Measurements from ENCODE around the gene MTHFD1L. TPM values are rescaled to one million over a fixed set of nuclear protein-coding genes. Genes with fewer than 3 reads are reported as not detected.

MTHFD1L gene
- total and polyA plus RNA-seq, 3 experiments from 2014 or later, result 5.8 to 108 (median 102) TPM

GRCh38 chr6:151137542-151137941 lies 272.0 kb downstream of the MTHFD1L start:
- no peak overlapping the region for H3K4me3 ChIP-seq (ENCODE audit: low read length)
- POLR2A ChIA-PET, result no interaction called here
- H3K9me3 ChIP-seq (ENCODE audit: low read length), result no peaks in the 10 kb centered on the region
- Mint-ChIP-seq H3K27ac (no peak overlapping the region), H3K9me3 (peaks cover 0 to 3% (median 0%) of the 10 kb centered on the region in 5 donors), H3K4me3 (no peak overlapping the region), H3K4me1 (no peaks in the 10 kb centered on the region), H3K27me3 (peaks cover 4 to 23% of the 10 kb centered on the region in 2 donors), H3K36me3 (no peaks in the 10 kb centered on the region)
- H3K27me3 ChIP-seq (ENCODE audit: insufficient read depth, low read length, poor library complexity, severe bottlenecking), result no peaks in the 10 kb centered on the region
- H3K4me1 ChIP-seq (ENCODE audit: insufficient read depth, low read length), result no peaks in the 10 kb centered on the region
- no peak overlapping the region for H3K27ac ChIP-seq (ENCODE audit: low read depth, low read length)
- no peaks in the 10 kb centered on the region for H3K36me3 ChIP-seq (ENCODE audit: insufficient read depth, low read length)
- DNase-seq, result no peak
- CTCF ChIA-PET, result no interaction called here

- H3K27me3 ChIP-seq (ENCODE audit: insufficient read depth, low read length, poor library complexity, severe bottlenecking), result no peaks in the 10 kb centered on the region
- no peaks in the 10 kb centered on the region for H3K36me3 Mint-ChIP-seq
- peaks cover 5 to 19% of the 10 kb centered on the region in 2 donors for H3K27me3 Mint-ChIP-seq
- H3K36me3 ChIP-seq (ENCODE audit: insufficient read depth, low read length), result no peaks in the 10 kb centered on the region
- H3K27ac ChIP-seq (ENCODE audit: low read depth, low read length), result no peak overlapping the region
- no peaks in the 10 kb centered on the region for H3K4me1 Mint-ChIP-seq
- no peaks in the 10 kb centered on the region for H3K9me3 ChIP-seq (ENCODE audit: low read length)
- no peaks in the 10 kb centered on the region for H3K4me1 ChIP-seq (ENCODE audit: insufficient read depth, low read length)
- ChIA-PET CTCF (no interaction called here), POLR2A (no interaction called here)
- no peak overlapping the region for H3K4me3 Mint-ChIP-seq
- no peak overlapping the region for H3K4me3 ChIP-seq (ENCODE audit: low read length)
- no peaks in the 10 kb centered on the region for H3K9me3 Mint-ChIP-seq
- no peak overlapping the region for H3K27ac Mint-ChIP-seq
- no peak for DNase-seq
These were observed 274.0 kb downstream of the MTHFD1L start for GRCh38 chr6:151139524-151139923.

DNA sequence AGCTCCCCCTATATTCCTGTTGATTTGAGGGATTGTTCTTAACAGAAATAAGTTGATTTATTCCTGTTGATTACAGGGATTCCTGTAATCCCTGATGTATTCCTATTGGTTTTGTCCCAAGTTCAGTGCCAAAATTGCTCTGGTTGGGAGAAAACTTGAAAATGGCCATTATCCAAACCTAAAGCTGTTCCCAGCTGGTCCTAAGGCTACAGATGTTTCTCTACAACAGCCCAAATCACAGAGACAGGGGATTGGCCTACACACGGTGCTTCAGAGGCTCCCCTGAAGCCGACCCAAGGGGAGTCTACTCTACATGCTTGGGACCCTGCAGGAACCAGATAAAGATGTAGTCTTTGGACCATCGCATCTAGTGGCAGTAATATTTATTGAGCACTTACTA lies 275.3 kb downstream of the MTHFD1L start:
- Mint-ChIP-seq H3K9me3 (no peaks in the 10 kb centered on the region), H3K36me3 (no peaks in the 10 kb centered on the region), H3K4me3 (no peak overlapping the region), H3K4me1 (no peaks in the 10 kb centered on the region), H3K27me3 (peaks cover 5 to 20% of the 10 kb centered on the region in 2 donors), H3K27ac (no peak overlapping the region)
- ChIA-PET POLR2A (no interaction called here), CTCF (no interaction called here)
- Histone ChIP-seq H3K4me3 (ENCODE audit: low read length) (no peak overlapping the region), H3K9me3 (ENCODE audit: low read length) (no peaks in the 10 kb centered on the region), H3K27me3 (ENCODE audit: insufficient read depth, low read length, poor library complexity, severe bottlenecking) (no peaks in the 10 kb centered on the region), H3K27ac (ENCODE audit: low read depth, low read length) (no peak overlapping the region), H3K4me1 (ENCODE audit: insufficient read depth, low read length) (no peaks in the 10 kb centered on the region), H3K36me3 (ENCODE audit: insufficient read depth, low read length) (no peaks in the 10 kb centered on the region)
- no peak for DNase-seq

DNA sequence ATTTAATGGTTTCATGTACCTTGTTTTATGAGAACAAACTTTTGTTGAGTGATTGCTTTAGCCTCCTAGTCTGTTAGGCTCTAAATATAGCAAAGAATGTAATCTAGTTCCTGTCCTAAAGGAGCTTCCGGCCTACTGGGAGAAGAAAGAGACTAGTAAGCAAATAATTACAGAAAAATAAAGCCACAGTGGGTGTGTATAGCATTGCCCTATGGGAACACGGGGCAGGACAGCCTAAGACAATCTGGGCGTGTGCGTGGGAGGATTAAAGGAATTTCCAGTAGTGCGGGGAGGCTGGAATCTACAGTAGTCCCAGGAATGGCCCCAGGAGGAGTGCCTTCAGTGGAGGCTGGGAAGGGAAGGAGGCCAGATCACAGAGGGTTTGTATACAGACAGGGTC lies 276.2 kb downstream of the MTHFD1L start:
- peaks cover 2 to 16% of the 10 kb centered on the region in 2 donors for H3K27me3 Mint-ChIP-seq
- Histone ChIP-seq H3K4me1 (ENCODE audit: insufficient read depth, low read length) (no peaks in the 10 kb centered on the region), H3K4me3 (ENCODE audit: low read length) (no peak overlapping the region), H3K27ac (ENCODE audit: low read depth, low read length) (no peak overlapping the region), H3K27me3 (ENCODE audit: insufficient read depth, low read length, poor library complexity, severe bottlenecking) (no peaks in the 10 kb centered on the region), H3K9me3 (ENCODE audit: low read length) (no peaks in the 10 kb centered on the region), H3K36me3 (ENCODE audit: insufficient read depth, low read length) (no peaks in the 10 kb centered on the region)
- peaks cover 0 to under 1% (median 0%) of the 10 kb centered on the region in 5 donors for H3K9me3 Mint-ChIP-seq
- no peak overlapping the region for H3K27ac Mint-ChIP-seq
- CTCF ChIA-PET, result no interaction called here
- H3K36me3 Mint-ChIP-seq, result no peaks in the 10 kb centered on the region
- no peaks in the 10 kb centered on the region for H3K4me1 Mint-ChIP-seq
- POLR2A ChIA-PET, result no interaction called here
- H3K4me3 Mint-ChIP-seq, result no peak overlapping the region
- DNase-seq, result no peak

GRCh38 chr6:151142676-151143075 lies 277.2 kb downstream of the MTHFD1L start:
- Histone ChIP-seq H3K4me1 (ENCODE audit: insufficient read depth, low read length) (no peaks in the 10 kb centered on the region), H3K27ac (ENCODE audit: low read depth, low read length) (no peak overlapping the region), H3K9me3 (ENCODE audit: low read length) (no peaks in the 10 kb centered on the region), H3K36me3 (ENCODE audit: insufficient read depth, low read length) (no peaks in the 10 kb centered on the region), H3K4me3 (ENCODE audit: low read length) (no peak overlapping the region), H3K27me3 (ENCODE audit: insufficient read depth, low read length, poor library complexity, severe bottlenecking) (no peaks in the 10 kb centered on the region)
- peaks cover 2 to 8% of the 10 kb centered on the region in 2 donors for H3K27me3 Mint-ChIP-seq
- H3K4me1 Mint-ChIP-seq, result no peaks in the 10 kb centered on the region
- H3K36me3 Mint-ChIP-seq, result no peaks in the 10 kb centered on the region
- DNase-seq, result no peak
- ChIA-PET POLR2A (no interaction called here), CTCF (no interaction called here)
- no peak overlapping the region for H3K4me3 Mint-ChIP-seq
- peaks cover 0 to 2% (median 0%) of the 10 kb centered on the region in 5 donors for H3K9me3 Mint-ChIP-seq
- H3K27ac Mint-ChIP-seq, result no peak overlapping the region

DNA sequence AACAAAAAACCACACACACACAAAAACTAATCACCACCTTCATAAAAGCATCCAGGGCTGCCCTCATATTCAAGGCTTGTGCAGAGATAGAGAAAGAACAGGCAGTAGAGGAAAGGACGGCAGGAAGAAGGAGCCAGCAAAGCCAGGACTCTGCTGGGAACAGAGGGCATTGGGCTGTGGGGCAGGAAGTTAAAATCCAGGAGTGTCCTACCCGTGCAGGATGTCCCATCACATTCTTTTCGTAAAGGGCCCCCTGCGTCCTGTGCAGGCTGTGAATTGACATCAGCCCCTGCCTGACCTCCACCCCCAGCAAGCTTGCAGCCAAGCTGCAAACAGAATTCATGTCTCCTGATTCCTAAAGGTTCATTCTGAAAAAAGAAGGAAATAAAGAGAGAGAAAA lies 277.8 kb downstream of the MTHFD1L start:
- Histone ChIP-seq H3K36me3 (ENCODE audit: insufficient read depth, low read length) (no peaks in the 10 kb centered on the region), H3K27me3 (ENCODE audit: insufficient read depth, low read length, poor library complexity, severe bottlenecking) (no peaks in the 10 kb centered on the region), H3K9me3 (ENCODE audit: low read length) (no peaks in the 10 kb centered on the region), H3K4me1 (ENCODE audit: insufficient read depth, low read length) (no peaks in the 10 kb centered on the region), H3K4me3 (ENCODE audit: low read length) (no peak overlapping the region), H3K27ac (ENCODE audit: low read depth, low read length) (no peak overlapping the region)
- no peaks in the 10 kb centered on the region for H3K4me1 Mint-ChIP-seq
- no peak overlapping the region for H3K27ac Mint-ChIP-seq
- peaks cover 0 to 2% (median 0%) of the 10 kb centered on the region in 5 donors for H3K9me3 Mint-ChIP-seq
- ChIA-PET POLR2A (no interaction called here), CTCF (no interaction called here)
- peaks cover 4 to 8% of the 10 kb centered on the region in 2 donors for H3K27me3 Mint-ChIP-seq
- no peaks in the 10 kb centered on the region for H3K36me3 Mint-ChIP-seq
- H3K4me3 Mint-ChIP-seq, result no peak overlapping the region
- no peak for DNase-seq

DNA sequence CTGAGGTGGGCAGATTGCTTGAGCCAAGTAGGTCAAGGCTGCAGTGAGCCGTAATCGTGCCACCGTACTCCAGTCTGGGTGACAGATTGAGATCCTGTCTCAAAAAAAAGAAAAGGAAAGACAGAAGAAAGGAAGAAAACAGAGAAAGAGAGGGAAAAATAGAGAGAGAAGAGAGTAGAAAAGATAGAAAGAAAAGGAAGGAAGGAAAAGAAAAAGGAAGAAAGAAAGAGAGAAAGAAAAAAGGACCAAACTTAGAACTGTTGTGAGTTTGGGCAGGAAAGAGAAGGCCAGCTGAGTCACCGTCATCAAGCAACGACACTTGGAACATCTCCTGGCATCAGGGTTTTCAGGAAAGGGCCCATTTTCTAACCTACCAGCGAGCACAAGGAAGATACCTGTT lies 278.3 kb downstream of the MTHFD1L start:
- H3K9me3 ChIP-seq (ENCODE audit: low read length), result no peaks in the 10 kb centered on the region
- H3K9me3 Mint-ChIP-seq, result peaks cover 0 to 2% (median 0%) of the 10 kb centered on the region in 5 donors
- DNase-seq, result no peak
- no peaks in the 10 kb centered on the region for H3K36me3 ChIP-seq (ENCODE audit: insufficient read depth, low read length)
- no peak overlapping the region for H3K27ac ChIP-seq (ENCODE audit: low read depth, low read length)
- no peaks in the 10 kb centered on the region for H3K36me3 Mint-ChIP-seq
- H3K4me3 Mint-ChIP-seq, result no peak overlapping the region
- no peaks in the 10 kb centered on the region for H3K4me1 Mint-ChIP-seq
- H3K4me3 ChIP-seq (ENCODE audit: low read length), result no peak overlapping the region
- peaks cover 4 to 8% of the 10 kb centered on the region in 2 donors for H3K27me3 Mint-ChIP-seq
- H3K27ac Mint-ChIP-seq, result peak overlapping the region in 1 of 8 donors; percentile 89
- H3K4me1 ChIP-seq (ENCODE audit: insufficient read depth, low read length), result no peaks in the 10 kb centered on the region
- POLR2A ChIA-PET, result no interaction called here
- H3K27me3 ChIP-seq (ENCODE audit: insufficient read depth, low read length, poor library complexity, severe bottlenecking), result no peaks in the 10 kb centered on the region
- CTCF ChIA-PET, result no interaction called here

GRCh38 chr6:151147118-151147832 lies 281.8 kb downstream of the MTHFD1L start:
- no peaks in the 10 kb centered on the region for H3K36me3 ChIP-seq (ENCODE audit: insufficient read depth, low read length)
- DNase-seq, result no peak
- no peak overlapping the region for H3K27ac ChIP-seq (ENCODE audit: low read depth, low read length)
- Mint-ChIP-seq H3K9me3 (peaks cover 0 to 2% (median 0%) of the 10 kb centered on the region in 5 donors), H3K27ac (no peak overlapping the region), H3K36me3 (no peaks in the 10 kb centered on the region), H3K4me3 (no peak overlapping the region), H3K4me1 (no peaks in the 10 kb centered on the region), H3K27me3 (peaks cover 8 to 17% of the 10 kb centered on the region in 2 donors)
- H3K4me3 ChIP-seq (ENCODE audit: low read length), result no peak overlapping the region
- no peaks in the 10 kb centered on the region for H3K9me3 ChIP-seq (ENCODE audit: low read length)
- no peaks in the 10 kb centered on the region for H3K27me3 ChIP-seq (ENCODE audit: insufficient read depth, low read length, poor library complexity, severe bottlenecking)
- POLR2A ChIA-PET, result no interaction called here
- no peaks in the 10 kb centered on the region for H3K4me1 ChIP-seq (ENCODE audit: insufficient read depth, low read length)
- CTCF ChIA-PET, result no interaction called here

All from CD8-positive, alpha-beta memory T cell (primary cell).